K562 (cell line): ENCODE measurements around the gene FAM89B. TPM values are rescaled to one million over a fixed set of nuclear protein-coding genes. Genes with fewer than 3 reads are reported as not detected.

ENCODE experiments used
- ATAC-seq: fragments of 200-7000 bp; cut with Tn5 transposase; 3 replicates; pipeline ENCODE4 v1.9.1; 2020; ENCODE audit warnings: moderate library complexity
- BruUV-seq: library from RNA; stranded (reverse); fragments of 400-500 nt; replicated peaks from 2 replicates; lab custom pipeline; 2021; lab: Mats Ljungman, UMichigan
- CTCF ChIA-PET: fragments of 300-600 bp; formaldehyde crosslinking; extraction: SDS; loops from one replicate; lab custom pipeline; 2021; ENCODE audit warnings: low intra/inter-chr PET ratio; lab: Yijun Ruan, JAX
- POLR2A ChIA-PET: fragments of 300-600, 350-650 bp; sonication (Branson Sonifier 250); formaldehyde crosslinking; extraction: SDS; loops from one replicate; lab custom pipeline; 2021; ENCODE audit warnings: antibody characterized with exemption, inconsistent platforms; lab: Yijun Ruan, JAX
- DNase-seq, 4 experiments: peaks; one replicate each; pipeline versions ENCODE4 v3.0.0 to v3.0.0-alpha.2; 2011 to 2018; ENCODE audit warnings: low spot score in 3 of 4, mixed read lengths in 3 of 4; ENCODE audit errors: extremely low read depth in 1 of 4
- FAIRE-seq: peaks from 2 replicates; lab custom pipeline; 2011; peaks lifted over from hg19 to GRCh38; lab: Jason Lieb, UNC
- H2AFZ ChIP-seq: 2 replicates; pipeline ENCODE4 v1.6.0; 2011; ENCODE audit warnings: low read depth, low read length, control low read depth, inconsistent platforms
- H3K27ac ChIP-seq: fragments of 200-600 bp; 3 replicates; pipeline ENCODE4 v1.8.0; 2011; ENCODE audit warnings: low read depth, mild to moderate bottlenecking, control low read depth, inconsistent platforms, low read length, moderate library complexity, mixed read lengths; ENCODE audit errors: extremely low read depth
- H3K27me3 ChIP-seq, 2 experiments: fragments of 300-600 bp in 1 of 2; 2 replicates in 1 of 2; 3 replicates in 1 of 2; pipeline versions ENCODE4 v1.6.0 to v1.8.0; 2011; ENCODE audit warnings: inconsistent platforms in 2 of 2, low read length in 2 of 2, mild to moderate bottlenecking in 1 of 2, mixed read lengths in 1 of 2, moderate library complexity in 1 of 2; ENCODE audit not compliant: control insufficient read depth in 2 of 2, insufficient read depth in 2 of 2
- H3K36me3 ChIP-seq: fragments of 300-600 bp; 3 replicates; pipeline ENCODE4 v1.8.0; 2011; ENCODE audit warnings: mild to moderate bottlenecking, low read length, inconsistent platforms; ENCODE audit not compliant: control insufficient read depth, insufficient read depth
- H3K4me1 ChIP-seq, 2 experiments: fragments of 200-600 bp in 1 of 2; replicated peaks in 1 of 2; 2 replicates in 1 of 2; 3 replicates in 1 of 2; pipeline versions ENCODE4 v1.5.1 to v1.8.0; 2011; ENCODE audit warnings: inconsistent platforms in 2 of 2, low read length in 2 of 2, mild to moderate bottlenecking in 1 of 2, mixed read lengths in 1 of 2, moderate library complexity in 1 of 2; ENCODE audit not compliant: control insufficient read depth in 2 of 2, insufficient read depth in 2 of 2
- H3K4me2 ChIP-seq: 2 replicates; pipeline ENCODE4 v1.6.1; 2011; ENCODE audit warnings: low read length, control low read depth, inconsistent platforms, mixed read lengths; ENCODE audit not compliant: insufficient read depth
- H3K4me3 ChIP-seq: fragments of 200-600 bp; sonication (generic), shearing (Covaris generic); 2 replicates; pipeline ENCODE4 v1.5.1; 2016; ENCODE audit warnings: control low read depth, inconsistent platforms
- H3K79me2 ChIP-seq: fragments of 200-600 bp; 3 replicates; pipeline ENCODE4 v1.8.0; 2011; ENCODE audit warnings: low read length, inconsistent platforms; ENCODE audit not compliant: control insufficient read depth, insufficient read depth
- H3K9ac ChIP-seq, 2 experiments: 2 replicates each; pipeline versions ENCODE4 v1.6.0 to v1.6.1; 2011; ENCODE audit warnings: low read depth in 2 of 2, low read length in 2 of 2, control low read depth in 1 of 2, inconsistent platforms in 1 of 2, mild to moderate bottlenecking in 1 of 2, mixed read lengths in 1 of 2; ENCODE audit not compliant: insufficient read depth in 1 of 2
- H3K9me1 ChIP-seq: one replicate; pipeline ENCODE4 v1.6.0; 2011; ENCODE audit warnings: inconsistent platforms, mild to moderate bottlenecking, low read length, moderate library complexity; ENCODE audit not compliant: control insufficient read depth, insufficient read depth
- H3K9me3 ChIP-seq: replicated peaks from 2 replicates; pipeline ENCODE4 v1.5.1; 2011; ENCODE audit warnings: low read depth, low read length, inconsistent platforms; ENCODE audit not compliant: control insufficient read depth, insufficient read depth
- H4K20me1 ChIP-seq: replicated peaks from 2 replicates; pipeline ENCODE4 v1.6.1; 2011; ENCODE audit warnings: low read length, inconsistent platforms, mixed read lengths; ENCODE audit not compliant: control insufficient read depth, insufficient read depth
- FIP1L1 ChIP-seq: fragments of 200-400 bp; formaldehyde crosslinking; IDR thresholded peaks from 2 replicates; pipeline ENCODE4 v1.6.1; 2018; ENCODE audit warnings: mild to moderate bottlenecking, low read depth, low read length; ENCODE audit not compliant: poor library complexity, severe bottlenecking
- MXI1 ChIP-seq: IDR thresholded peaks from 2 replicates; pipeline ENCODE4 v1.6.1; 2011; ENCODE audit warnings: low read depth, mild to moderate bottlenecking, improper control_type of control experiment, low read length
- NR1H2 ChIP-seq: sonication (generic); formaldehyde crosslinking; IDR thresholded peaks from 2 replicates; pipeline ENCODE4 v1.4.0; 2020; ENCODE audit warnings: mild to moderate bottlenecking, missing genetic modification reagents
- RBFOX2 ChIP-seq: fragments of 200-400 bp; formaldehyde crosslinking; IDR thresholded peaks from 2 replicates; pipeline ENCODE4 v1.6.1; 2017; ENCODE audit warnings: low read depth, mild to moderate bottlenecking, low read length, moderate library complexity
- RHOXF2B ChIP-seq: fragments of 250-450 bp; sonication (Bioruptor Pico); conservative IDR thresholded peaks from 2 replicates; pipeline ENCODE4 v1.5.1; 2021
- TBL1XR1 ChIP-seq, 2 experiments: IDR thresholded peaks; 2 replicates each; pipeline ENCODE4 v1.6.1; 2012; ENCODE audit warnings: improper control_type of control experiment in 2 of 2, low read length in 2 of 2, mild to moderate bottlenecking in 1 of 2
- ZNF644 ChIP-seq: fragments of 200-800 bp; sonication (Bioruptor generic); IDR thresholded peaks from 2 replicates; pipeline ENCODE4 v1.6.1; 2016; ENCODE audit warnings: low read depth, missing genetic modification characterization, missing compliant biosample characterization
- WGBS: fragments of 100-300 bp; shearing (Covaris generic); methylation state at CpG from one replicate; pipeline ENCODE4 v1.1.6; 2016; ENCODE audit warnings: low coverage, mixed read lengths; ENCODE audit not compliant: insufficient coverage; ENCODE audit errors: missing lambda C conversion rate; 5-methylcytosine and 5-hydroxymethylcytosine counted together
- in situ Hi-C: fragments of 300-500 bp; cut with MboI; formaldehyde crosslinking; loops from 4 replicates; pipeline ENCODE4 v1.15.0; 2018; ENCODE audit warnings: inconsistent platforms, mixed read lengths
- intact Hi-C: fragments of 100-400 bp; cut with micrococcal nuclease; formaldehyde crosslinking; loops from 2 replicates; pipeline ENCODE4 v1.14.2; 2022
- polyA plus RNA-seq, 8 experiments: library from polyadenylated mRNA; depleted of rRNA in 4 of 8; stranded (reverse) in 5 of 8; unstranded in 3 of 8; fragments of >200 nt; fragmentation: Nextera tagmentation in 2 of 8; fragmentation: Illumina TruSeq in 1 of 8; extraction: Ambion mirVana in 2 of 8; extraction: Trizol in 1 of 8; gene quantifications; 2 replicates each; pipeline versions ENCODE4 v1.2.1 to v1.2.3, GENCODE V29; 2011 to 2014; ENCODE audit warnings: inconsistent platforms in 1 of 8, missing spikeins in 1 of 8
- total RNA-seq, 7 experiments: library from RNA; depleted of rRNA in 6 of 7; stranded (reverse); fragments of >200 nt in 6 of 7; fragmentation: Illumina TruSeq in 2 of 7; extraction: Trizol in 2 of 7; gene quantifications; 2 replicates each; pipeline versions ENCODE4 v1.2.1 to v1.2.3, GENCODE V29; 2011 to 2021; ENCODE audit warnings: low replicate concordance in 1 of 7

FAM89B gene
- total and polyA plus RNA-seq, 9 of the 15 experiments (the other 6 are each of a cell fraction or from before 2014, with no cell fraction given): 0.32 to 27.6 (median 11.9) TPM

DNA sequence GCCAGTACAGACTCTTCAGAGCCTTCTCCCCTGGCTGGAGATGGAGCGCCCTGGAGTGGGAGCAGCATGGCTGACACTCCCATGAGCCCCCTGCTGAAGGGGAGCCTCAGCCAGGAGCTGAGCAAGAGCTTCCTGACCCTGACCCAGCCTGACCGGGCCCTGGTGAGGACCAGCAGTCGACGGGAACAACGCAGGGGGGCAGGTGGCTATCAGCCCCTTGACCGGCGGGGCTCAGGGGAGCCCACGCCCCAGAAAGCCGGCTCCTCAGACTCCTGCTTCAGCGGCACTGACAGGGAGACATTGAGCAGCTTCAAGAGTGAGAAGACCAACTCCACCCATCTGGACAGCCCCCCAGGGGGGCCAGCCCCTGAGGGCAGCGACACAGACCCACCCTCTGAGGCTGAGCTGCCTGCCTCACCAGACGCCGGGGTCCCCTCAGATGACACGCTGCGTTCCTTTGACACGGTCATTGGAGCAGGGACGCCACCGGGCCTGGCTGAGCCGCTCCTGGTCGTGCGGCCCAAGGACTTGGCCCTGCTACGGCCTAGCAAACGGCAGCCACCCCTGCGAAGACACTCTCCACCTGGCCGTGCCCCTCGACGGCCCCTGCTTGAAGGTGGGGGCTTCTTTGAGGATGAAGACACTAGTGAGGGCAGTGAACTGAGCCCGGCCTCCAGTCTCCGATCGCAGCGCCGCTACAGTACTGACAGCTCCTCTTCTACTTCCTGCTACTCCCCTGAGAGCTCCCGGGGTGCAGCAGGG, 45.8 kb downstream of the FAM89B start:
- WGBS: 94% methylated on average over 29 of the region's 33 CpGs
- H3K9me3 ChIP-seq: no peaks in the 10 kb centered on the region
- ATAC-seq (no peak), FAIRE-seq (no peak), DNase-seq (no peak)
- POLR2A ChIA-PET: interaction anchor here (0.7 to 1.0 kb wide), 2 partner anchors 9 to 14 kb away, joined by 3 to 5 read pairs; no protein-coding TSS in a partner anchor
- H3K4me2 ChIP-seq: no peak overlapping the region
- in situ Hi-C loops: no loop called here
- no peaks in the 10 kb centered on the region for H3K27me3 ChIP-seq
- TF ChIP-seq TBL1XR1 (IDR thresholded peaks at IDR 0.05; ENCODE audit: low read length in 2 of 2) (no peak), ZNF644 (no peak), FIP1L1 (no peak), RBFOX2 (peak; percentile 14; the same call in 1 of the 2 replicates), MXI1 (no peak), NR1H2 (CRISPR knock-in tag) (no peak), RHOXF2B (CRISPR knock-in tag) (no peak)
- intact Hi-C loops: no loop called here
- H3K4me3 ChIP-seq: no peak overlapping the region
- CTCF ChIA-PET: no interaction called here
- H3K27ac ChIP-seq: no peak overlapping the region
- no peaks in the 10 kb centered on the region for H3K9me1 ChIP-seq
- peak overlapping the region in 1 of 2 experiments; percentile 97; a peak in 2 of 4 replicates for H3K9ac ChIP-seq
- no peaks in the 10 kb centered on the region; the same call in 1 of the 2 replicates for H4K20me1 ChIP-seq
- peaks cover 8 to 55% of the 10 kb centered on the region in 2 experiments; a peak in 4 of 5 replicates for H3K4me1 ChIP-seq
- no TSS peak for BruUV-seq
- H2AFZ ChIP-seq: no peak overlapping the region
- H3K79me2 ChIP-seq: peaks cover 43% of the 10 kb centered on the region
- H3K36me3 ChIP-seq: peaks cover 59% of the 10 kb centered on the region; the same call in 2 of the 3 replicates
